HG02870 (cell line): ENCODE data around the gene FAM111A.
"Not testable (repeated sequence)": the region's sequence is repeated elsewhere in the genome, so short reads cannot be mapped to it uniquely, and the experiment has no call there.

Experiments
- ATAC-seq: cut with Tn5 transposase; IDR thresholded peaks from one replicate; pipeline ENCODE4 v1.9.1; 2021; ENCODE audit warnings: mild to moderate bottlenecking, moderate library complexity; ENCODE audit not compliant: unreplicated experiment

Gene FAM111A, protein sequence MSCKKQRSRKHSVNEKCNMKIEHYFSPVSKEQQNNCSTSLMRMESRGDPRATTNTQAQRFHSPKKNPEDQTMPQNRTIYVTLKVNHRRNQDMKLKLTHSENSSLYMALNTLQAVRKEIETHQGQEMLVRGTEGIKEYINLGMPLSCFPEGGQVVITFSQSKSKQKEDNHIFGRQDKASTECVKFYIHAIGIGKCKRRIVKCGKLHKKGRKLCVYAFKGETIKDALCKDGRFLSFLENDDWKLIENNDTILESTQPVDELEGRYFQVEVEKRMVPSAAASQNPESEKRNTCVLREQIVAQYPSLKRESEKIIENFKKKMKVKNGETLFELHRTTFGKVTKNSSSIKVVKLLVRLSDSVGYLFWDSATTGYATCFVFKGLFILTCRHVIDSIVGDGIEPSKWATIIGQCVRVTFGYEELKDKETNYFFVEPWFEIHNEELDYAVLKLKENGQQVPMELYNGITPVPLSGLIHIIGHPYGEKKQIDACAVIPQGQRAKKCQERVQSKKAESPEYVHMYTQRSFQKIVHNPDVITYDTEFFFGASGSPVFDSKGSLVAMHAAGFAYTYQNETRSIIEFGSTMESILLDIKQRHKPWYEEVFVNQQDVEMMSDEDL

DNA sequence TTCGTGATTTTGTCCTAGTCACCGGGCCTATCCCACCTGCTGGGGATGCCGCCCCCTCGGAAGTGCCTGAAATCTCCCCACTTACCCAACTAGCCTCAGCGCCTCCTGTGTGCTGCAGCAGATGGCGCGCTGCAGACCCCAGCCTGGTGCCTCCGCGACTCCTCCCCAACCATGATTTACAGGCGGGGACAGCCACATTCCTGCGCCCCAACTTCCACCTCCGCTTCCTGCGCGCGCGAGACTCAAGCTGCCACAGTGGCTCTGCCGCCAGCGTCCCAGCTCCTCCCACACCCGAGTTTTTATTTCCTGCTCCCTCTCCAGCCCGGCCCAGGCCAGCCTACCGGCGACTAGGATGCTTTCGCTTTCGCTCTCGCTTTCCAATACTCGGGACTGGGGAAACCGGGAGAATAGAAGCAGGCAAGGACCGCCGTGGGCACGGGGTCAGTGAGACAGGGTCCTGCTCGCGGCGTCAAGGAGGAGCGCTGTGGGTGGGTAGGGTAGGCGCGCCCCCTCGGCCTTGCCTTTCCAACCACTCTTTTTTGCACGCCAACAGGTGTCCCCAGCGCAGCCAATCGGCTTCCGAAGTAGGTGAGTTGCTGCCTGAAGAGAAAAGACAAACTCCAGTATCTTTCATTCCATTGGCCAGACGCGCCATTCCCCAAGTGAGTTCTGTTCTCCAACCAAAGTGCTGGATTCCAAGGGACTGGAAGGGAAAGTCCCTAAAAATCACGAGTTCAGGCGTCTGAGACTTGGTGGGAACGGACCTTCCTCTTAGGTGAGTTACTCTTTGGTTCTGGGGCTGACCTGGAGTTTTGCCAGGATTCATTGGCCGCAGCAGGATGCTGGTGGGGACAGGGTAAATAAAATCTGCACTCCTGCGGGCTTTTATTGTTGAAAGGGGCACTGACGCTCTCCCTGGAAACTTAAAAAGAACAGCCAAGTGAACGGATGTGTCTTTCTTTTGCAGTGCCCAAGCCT is at the start of gene FAM111A:
FAM111A (plus strand) TSS at position 327 of the 978 bp plus-strand sequence. CDS start 6,017 bp downstream, outside the sequence.
- ATAC-seq = peak; percentile 64

DNA sequence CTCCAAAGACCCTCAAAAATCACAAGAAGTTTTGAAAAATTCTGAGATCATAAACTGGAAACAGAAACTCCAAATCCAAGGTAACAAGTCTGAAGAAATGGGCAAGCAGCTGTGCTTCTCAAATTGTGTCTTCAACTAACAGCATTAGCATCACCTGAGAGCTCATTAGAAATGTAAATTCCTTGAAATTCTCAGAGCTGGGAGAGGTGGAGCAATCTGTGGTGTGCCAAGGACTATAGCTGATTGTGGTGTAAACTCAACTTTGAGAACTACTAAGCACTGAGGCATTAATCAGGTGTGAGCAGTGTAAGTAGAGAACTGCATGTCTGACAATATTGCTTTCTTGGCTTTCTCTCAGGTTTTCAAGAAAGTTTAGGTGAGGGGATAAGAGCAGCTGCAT is 49.1 kb upstream of the FAM111A start:
- ATAC-seq = not testable (repeated sequence)

DNA sequence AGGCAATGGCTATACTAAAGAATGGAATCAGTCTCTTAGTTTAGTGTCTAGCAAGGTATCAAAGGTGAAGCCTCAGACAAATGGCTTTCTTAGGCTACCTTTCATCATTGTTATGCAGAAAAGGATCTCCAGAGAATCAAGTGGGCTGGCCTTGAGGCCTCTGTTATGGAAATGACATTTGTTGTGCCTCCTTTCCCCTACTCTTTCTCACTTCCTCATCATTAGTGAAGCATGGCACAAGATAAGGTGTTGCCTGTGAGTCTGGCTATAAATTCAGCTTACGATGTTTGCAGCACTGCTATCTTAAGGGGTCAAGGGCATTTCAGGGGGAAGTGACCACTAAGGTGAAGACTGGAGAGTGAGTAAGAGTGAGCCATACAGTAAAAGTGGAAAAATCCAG is 47.4 kb upstream of the FAM111A start:
- ATAC-seq = peak; percentile 66

DNA sequence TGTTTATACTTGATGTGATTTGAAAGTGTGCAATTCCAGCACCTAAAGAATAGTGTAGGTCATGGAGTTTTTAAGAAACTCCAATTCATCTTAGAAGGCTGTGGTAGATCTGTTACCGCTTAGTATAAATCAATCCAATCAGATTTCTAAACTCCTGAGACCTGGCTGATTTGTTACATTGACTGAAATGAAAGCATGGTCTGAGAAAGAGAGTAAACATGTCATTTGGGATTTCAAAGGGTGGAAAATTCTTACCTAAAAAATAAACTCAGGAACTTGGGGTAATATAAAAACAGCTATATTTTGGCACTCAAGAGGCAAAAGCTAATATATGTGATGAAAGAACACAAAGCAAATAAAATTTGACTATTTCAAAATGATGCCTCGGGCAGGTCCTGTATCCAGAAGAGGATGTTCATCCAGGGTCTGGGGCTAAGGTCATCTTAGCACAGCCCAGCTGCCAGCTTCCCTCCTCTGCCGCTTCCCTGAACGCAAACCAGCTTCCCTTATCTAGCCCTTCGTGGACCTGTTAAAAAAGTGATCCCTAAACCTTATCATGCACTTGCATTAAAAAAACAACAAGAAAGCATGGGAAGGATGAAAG is 46.6 kb upstream of the FAM111A start:
- ATAC-seq = not testable (repeated sequence)

DNA sequence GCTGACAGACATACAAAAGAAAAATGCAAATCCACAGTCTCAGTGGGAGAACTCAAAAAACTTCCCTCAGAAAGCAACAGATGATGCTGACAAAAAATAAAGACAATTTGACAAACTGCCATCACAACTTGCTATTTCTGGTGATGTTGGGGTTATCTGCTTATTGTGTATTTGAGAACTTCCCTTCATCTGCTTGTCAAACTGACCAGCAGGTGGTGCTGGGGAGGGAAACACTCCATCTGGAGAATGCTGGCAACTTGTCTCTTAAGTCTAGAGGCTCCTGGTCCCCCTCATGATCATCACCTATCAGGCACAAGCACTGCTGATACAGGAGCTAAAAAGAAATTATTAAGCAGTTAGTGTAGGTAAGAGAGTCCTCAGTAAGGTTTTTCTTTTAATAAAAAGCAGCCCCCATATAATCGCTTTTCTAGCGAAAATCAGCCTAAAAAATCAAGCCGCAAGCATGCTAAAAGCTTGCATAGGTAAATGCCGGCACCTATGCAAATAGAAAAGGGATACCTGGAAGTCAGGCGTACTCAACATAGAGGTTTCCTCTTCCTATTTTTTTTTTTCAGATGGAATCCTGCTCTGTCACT is 45.4 kb upstream of the FAM111A start:
- peak; percentile 31 for ATAC-seq

DNA sequence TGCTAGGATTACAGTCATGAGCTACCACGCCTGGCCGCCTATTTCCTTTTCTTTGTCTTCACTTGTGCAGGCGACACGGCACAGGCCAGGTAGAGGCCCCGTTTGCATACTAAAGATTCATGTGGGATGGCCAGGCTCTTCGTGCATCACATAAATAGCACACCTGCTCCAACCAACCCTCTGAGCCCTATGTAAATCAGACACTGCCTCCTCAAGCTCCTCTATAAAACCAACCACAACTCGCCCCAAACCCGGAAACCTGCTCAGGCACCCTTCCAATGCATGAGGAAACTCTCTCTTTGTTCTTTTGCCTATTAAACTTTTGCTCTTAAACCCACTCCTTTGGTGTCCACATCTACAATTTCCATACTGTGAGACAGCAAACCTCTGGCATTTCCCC is 44.7 kb upstream of the FAM111A start:
- ATAC-seq = peak; percentile 32

DNA sequence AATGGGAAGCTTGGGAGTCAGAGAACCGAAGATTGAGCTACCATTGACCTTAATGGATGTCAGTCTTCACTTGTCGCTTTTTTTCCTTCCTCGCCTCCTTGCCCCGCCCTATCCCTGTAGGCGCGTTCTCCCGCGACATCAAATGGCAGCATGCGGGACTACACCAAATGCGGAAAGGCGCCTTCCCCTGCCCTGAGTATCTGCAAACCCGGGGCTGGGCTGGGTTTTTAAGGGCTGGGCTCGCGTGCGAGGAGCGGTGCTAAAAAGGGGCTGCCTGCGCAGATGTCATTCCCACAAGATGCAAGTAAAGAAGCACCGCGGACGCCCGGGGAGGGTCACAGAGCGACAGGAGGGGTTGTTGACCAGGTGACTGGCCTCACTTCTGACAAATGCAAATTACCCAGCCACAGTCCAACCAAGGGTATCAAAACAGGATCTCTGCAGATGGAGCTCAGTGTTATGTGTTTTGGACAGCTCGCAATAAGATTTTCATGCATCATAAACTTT is 40.3 kb upstream of the FAM111A start:
- ATAC-seq = peak; percentile 57

DNA sequence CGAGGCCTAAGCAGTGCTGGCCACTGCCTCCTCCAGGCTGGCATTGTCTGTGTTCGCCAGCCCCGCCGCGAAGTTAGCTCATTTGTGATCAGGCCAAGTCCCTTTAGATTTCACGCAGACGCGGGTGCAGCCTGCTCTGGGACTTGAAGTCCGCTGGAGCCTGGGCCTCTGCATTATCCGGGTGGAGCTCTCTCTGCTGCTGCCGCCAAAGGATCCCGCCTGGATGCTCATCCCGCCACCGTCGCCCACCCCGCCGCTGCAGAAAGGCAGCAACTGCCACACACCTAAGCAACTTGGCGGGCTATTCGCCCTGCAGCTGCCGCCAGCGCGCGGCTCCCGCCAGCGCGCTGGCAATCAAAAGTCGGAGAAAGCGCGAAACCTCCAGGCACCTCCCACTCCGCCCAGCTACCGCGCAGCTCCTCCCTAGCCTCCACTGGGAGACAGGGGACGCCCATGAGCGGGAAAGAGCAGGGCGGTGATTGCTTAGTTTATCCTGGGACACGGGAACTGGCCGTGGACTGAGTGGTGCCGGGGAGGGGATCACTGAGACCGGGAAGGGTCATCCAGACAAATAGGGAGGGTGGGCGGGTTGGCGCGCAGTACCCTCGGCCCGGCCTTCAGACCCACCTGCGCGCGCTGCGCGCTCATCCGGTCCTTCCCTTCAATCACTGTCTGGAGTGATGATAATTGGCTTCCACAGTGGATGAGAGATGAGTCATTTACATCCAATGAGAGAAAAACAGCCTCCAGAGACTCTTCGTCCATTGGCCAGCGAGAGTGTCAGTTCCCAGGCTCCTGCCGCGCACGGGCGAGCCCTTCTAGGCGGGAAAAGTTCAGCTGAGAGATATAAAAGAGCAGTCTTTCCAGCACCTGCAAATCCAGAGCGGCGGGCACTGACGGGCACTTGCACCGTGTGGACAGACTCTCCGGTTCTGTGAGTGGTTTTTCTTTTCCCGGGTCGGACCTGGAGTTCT is 36.0 kb upstream of the FAM111A start, which contains the start of gene FAM111B:
FAM111B (plus strand) TSS at position 875 of the 974 bp plus-strand sequence. CDS start 2,389 bp downstream, outside the sequence.
- peak; percentile 62 for ATAC-seq

DNA sequence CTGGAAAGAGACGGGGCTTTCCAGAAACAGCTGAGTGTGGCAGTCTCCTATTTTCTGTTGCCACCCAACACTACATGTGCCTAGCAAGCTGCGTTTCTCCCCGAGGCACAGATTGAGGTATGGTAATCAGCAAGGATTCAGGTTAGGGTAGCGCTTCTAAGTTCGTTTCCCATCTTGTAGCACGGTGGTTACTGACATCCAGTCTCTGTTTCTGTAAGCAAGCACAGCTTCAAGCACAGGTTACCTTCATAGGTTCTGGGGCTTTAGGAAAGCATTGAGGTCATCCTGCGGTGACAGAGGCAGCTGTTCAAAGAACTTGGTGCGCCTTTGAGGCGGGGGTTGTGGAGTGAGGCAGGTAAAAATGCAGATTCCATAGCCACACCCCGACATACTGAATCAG is 34.9 kb upstream of the FAM111A start:
- peak; percentile 32 for ATAC-seq

DNA sequence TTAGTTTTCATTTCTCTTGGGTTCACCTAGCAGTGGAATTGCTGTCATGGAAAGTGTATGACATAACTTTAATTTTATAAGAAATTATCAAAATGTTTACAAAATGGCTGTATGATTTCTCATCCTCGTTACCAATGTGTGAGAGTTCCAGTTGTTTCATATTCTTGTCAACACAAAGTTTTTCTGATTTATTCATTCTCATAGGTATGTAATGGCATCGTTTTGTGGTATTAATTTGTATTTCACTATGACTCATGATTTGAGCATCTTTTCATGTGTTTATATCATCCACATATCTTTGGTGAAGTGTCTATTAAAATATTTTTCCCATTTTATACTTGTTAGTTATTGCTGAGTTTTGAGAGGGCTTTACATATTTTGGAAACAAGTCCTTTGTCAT is 30.2 kb upstream of the FAM111A start:
- no peak for ATAC-seq

DNA sequence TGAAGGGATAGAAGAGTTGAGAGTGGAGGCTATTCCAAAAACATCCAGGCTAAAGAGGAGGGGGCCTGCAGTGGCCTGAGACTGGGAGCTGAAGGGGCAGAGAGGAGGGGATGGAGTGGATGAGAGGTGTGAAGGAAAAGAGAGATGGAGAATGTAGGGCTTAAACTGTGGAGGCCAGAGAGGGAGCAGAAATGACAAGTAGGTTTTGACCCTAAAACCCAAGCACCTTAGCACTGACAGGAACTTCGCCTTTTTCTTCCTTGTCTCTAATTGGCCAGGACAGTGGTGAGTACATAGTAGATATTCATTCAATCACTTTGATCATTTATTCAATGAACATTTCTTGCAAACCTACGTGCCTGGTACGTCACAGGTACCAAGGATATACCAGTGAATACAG is 28.3 kb upstream of the FAM111A start:
- ATAC-seq = no peak

DNA sequence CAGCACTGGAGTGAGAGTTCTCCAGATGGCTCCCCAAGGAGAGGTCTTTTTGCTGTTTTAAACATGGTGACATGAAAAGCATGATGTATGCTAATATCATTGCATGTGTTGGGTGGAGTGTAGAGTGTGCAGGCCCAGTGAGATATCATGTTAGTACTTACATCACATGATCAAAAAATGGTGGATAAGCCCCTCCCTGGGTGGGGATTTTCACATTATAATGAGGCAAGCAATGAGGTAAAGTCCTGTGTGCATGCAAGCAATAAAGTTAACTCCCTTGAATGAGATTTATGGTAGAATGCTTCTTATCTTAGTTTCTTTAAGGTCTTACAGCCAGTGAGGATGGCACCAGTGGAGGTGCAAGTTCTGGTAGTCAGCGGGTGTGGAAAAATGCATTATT is 27.1 kb upstream of the FAM111A start:
- ATAC-seq = no peak

DNA sequence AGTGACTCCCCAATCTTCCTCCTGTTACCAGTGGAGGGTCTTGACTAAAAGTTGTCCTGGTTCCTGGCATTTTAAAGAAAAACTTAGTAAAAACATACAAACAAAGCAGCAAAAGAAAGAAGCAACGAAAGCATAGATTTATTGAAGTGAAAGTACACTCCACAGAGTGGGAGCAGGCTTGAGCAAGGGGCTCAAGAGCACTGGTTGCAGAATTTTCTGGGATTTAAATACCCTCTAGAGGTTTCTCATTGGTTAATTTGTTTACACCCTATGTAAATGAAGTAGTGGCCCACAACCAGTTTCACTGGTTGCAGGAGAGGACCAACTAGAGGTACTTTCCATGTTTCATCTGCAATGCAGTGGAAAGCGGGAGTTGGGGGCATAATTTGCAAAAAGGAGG is 24.9 kb upstream of the FAM111A start:
- no peak for ATAC-seq

DNA sequence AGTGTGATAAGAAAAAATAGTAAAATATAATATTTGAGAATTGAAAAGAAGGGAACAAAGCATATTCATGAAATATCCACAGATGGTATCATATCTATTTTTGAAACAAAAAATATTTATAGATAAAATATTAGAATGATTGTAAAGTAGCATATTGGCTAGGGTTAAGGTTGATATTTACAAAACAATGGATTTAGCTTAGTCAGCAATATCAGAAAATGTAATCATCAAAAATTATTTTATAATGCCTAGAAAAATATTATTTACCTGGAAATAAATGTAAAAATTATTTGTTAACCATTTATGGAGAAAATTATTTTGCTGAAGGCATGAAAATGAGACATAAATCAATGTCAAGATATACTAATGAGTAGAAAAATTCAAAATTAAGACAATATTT is 22.8 kb upstream of the FAM111A start:
- ATAC-seq = no peak

DNA sequence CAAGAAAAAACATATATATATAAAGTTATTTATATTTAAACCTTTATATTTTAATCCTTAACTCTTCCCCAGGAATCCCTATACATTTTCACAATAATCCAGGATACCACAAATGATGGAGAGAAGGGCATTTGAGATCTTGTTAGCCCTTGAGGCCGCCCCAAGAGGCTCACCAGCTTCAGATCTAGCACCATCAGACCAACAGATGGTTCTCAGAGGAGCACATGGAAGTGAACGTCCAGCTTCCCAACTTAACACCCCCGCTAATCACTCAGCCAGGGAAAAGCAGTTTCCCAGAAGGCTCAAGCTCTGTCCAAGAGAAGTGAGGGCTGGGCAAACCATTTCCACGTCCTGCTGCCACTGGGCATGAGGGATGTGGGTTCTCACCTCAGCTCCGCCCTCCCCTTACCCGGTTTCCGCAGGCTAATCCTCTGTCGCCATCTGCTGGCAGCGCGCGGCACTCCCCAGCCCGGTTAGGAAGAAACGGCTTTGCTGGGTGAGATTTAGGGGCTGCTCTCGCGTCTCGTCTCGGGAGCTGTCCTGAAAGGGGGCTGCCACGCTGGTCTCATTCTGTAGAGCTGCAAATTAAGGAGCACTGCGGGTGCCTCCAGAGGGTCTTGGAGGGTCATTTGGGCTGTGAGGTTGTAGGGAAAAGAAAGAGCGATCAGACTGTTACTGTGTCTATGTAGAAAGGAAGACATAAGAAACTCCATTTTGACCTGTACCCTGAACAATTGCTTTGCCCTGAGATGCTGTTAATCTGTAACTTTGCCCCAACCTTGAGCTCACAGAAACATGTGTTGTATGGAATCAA is 6.8 kb upstream of the FAM111A start:
- ATAC-seq = peak; percentile 94

DNA sequence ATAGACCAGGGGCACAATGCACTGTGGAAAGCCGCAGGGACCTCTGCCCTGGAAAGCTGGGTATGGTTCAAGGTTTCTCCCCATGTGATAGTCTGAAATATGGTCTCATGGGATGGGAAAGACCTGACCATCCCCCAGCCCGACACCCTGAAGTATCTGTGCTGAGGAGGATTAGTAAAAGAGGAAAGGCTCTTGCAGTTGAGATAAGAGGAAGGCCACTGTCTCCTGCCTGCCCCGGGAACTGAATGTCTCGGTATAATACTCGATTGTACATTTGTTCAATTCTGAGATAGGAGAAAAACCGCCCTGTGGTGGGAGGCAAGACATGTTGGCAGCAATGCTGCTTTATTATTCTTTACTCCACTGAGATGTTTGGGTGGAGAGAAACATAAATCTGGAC is 6.1 kb upstream of the FAM111A start:
- ATAC-seq = not testable (repeated sequence)

DNA sequence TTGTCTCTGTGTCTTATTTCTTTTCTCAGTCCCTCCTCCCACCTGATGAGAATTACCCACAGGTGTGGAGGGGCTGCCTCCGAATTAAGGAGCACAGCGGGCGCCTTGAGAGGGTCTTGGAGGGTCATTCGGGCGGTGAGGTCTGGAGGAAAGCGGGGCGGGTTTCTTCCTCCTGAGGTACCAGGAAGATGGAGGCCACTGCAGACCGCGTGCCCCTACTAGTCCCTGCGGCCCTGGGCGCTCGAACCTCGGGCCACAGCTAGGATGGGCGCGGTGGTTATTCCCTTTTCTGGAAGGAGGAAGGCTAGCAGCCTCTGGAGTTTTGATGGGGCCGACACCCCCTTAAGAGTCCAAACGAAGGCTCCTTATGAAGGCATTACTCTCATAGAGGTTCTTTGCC is 5.5 kb upstream of the FAM111A start:
- no peak for ATAC-seq

DNA sequence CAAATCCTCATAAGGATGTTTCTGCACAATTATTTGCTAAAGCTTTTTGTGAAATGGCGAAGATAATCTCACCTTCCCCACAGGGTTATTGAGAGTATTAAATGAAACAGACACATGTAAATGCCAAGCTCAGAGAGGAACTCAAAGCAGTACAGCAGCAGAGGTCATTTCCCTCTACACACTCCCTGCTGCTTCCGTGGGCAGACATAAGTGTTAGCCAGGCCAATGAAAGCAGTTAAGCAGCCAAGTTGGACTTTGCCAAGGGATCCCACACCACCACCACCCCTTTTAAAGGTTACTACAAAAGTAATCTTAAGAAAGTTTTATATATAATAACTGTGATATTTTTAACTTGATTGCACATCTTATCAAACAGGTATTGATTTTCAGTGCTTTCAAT is 4.0 kb upstream of the FAM111A start:
- no peak for ATAC-seq
